HG02981 (cell line): ENCODE results near the gene SELPLG.
"Not testable (repeated sequence)": the region's sequence is repeated elsewhere in the genome, so short reads cannot be mapped to it uniquely, and the experiment has no call there.

ENCODE experiments used
- ATAC-seq: cut with Tn5 transposase; IDR thresholded peaks from one replicate; pipeline ENCODE4 v1.9.1; 2021; ENCODE audit warnings: mild to moderate bottlenecking, moderate library complexity; ENCODE audit not compliant: unreplicated experiment

SELPLG gene

GRCh38 chr12:108592033-108592909 lies 41.4 kb downstream of the SELPLG start:
- ATAC-seq: no peak

GRCh38 chr12:108591267-108591980 lies 42.3 kb downstream of the SELPLG start:
- no peak for ATAC-seq

GRCh38 chr12:108590463-108590862 lies 43.2 kb downstream of the SELPLG start:
- ATAC-seq: not testable (repeated sequence)

GRCh38 chr12:108589840-108590229 lies 43.9 kb downstream of the SELPLG start:
- ATAC-seq: no peak

- ATAC-seq: no peak
These were observed 44.5 kb downstream of the SELPLG start for GRCh38 chr12:108589028-108589839.

- no peak for ATAC-seq
These were observed 45.9 kb downstream of the SELPLG start for GRCh38 chr12:108587826-108588225.

GRCh38 chr12:108586306-108586705 lies 47.4 kb downstream of the SELPLG start:
- no peak for ATAC-seq

- ATAC-seq: no peak
These were observed 47.8 kb downstream of the SELPLG start for GRCh38 chr12:108585864-108586263.

- ATAC-seq: no peak
These were observed 49.1 kb downstream of the SELPLG start for GRCh38 chr12:108584456-108585065.

- ATAC-seq: no peak
These were observed 49.7 kb downstream of the SELPLG start for GRCh38 chr12:108583991-108584390.

GRCh38 chr12:108582978-108583770 lies 50.5 kb downstream of the SELPLG start:
- no peak for ATAC-seq

GRCh38 chr12:108582509-108582908 lies 51.2 kb downstream of the SELPLG start:
- no peak for ATAC-seq

- no peak for ATAC-seq
These were observed 52.1 kb downstream of the SELPLG start for GRCh38 chr12:108581311-108582227.

GRCh38 chr12:108580531-108580930 lies 53.2 kb downstream of the SELPLG start:
- no peak for ATAC-seq

GRCh38 chr12:108578813-108579212 lies 54.9 kb downstream of the SELPLG start:
- no peak for ATAC-seq

GRCh38 chr12:108578264-108578663 lies 55.4 kb downstream of the SELPLG start:
- no peak for ATAC-seq

GRCh38 chr12:108577458-108577857 lies 56.2 kb downstream of the SELPLG start:
- no peak for ATAC-seq

- ATAC-seq: no peak
These were observed 56.9 kb downstream of the SELPLG start for GRCh38 chr12:108576660-108577234.
